SU-DHL-6 (cell line): ENCODE data around the gene PRR36.

Experiments used
- CTCF ChIP-seq: fragments of 200-600 bp; sonication (generic); IDR thresholded peaks from one replicate; pipeline ENCODE4 v1.5.1; 2017; ENCODE audit warnings: antibody characterized with exemption, mild to moderate bottlenecking, low read length, moderate library complexity; ENCODE audit not compliant: insufficient read depth, poor library complexity, severe bottlenecking
- EZH2phosphoT487 ChIP-seq: fragments of 200-600 bp; sonication (generic), shearing (Covaris generic); conservative IDR thresholded peaks from 2 replicates; pipeline ENCODE4 v1.6.1; 2018; ENCODE audit warnings: mild to moderate bottlenecking, antibody characterized with exemption, low read length, moderate library complexity, mixed read lengths

GRCh38 chr19:7904074-7905020 is 30.2 kb upstream of the PRR36 start:
- TF ChIP-seq CTCF, result no peak
- no peak for TF ChIP-seq EZH2phosphoT487
